Activated naive CD4-positive, alpha-beta T cell treated with anti-CD3 and anti-CD28 coated beads, Interleukin-2, amount 50 U/mL, for 24 hours (primary cell): ENCODE data around the gene IL1B.
A peak's percentile ranks its signal among the peaks of the same experiment; 100 is the strongest.

Experiments
- H3K27ac Mint-ChIP-seq: one replicate; pipeline ENCODE4 v1.8.0; 2021; ENCODE audit warnings: mild to moderate bottlenecking, mixed read lengths
- H3K27me3 Mint-ChIP-seq: one replicate; pipeline ENCODE4 v1.8.0; 2021; ENCODE audit warnings: mixed read lengths
- H3K36me3 Mint-ChIP-seq: one replicate; pipeline ENCODE4 v1.8.0; 2021; ENCODE audit warnings: mixed read lengths
- H3K4me1 Mint-ChIP-seq: one replicate; pipeline ENCODE4 v1.8.0; 2021; ENCODE audit warnings: mixed read lengths
- H3K4me3 Mint-ChIP-seq: one replicate; pipeline ENCODE4 v1.8.0; 2021; ENCODE audit warnings: mild to moderate bottlenecking, mixed read lengths
- H3K9me3 Mint-ChIP-seq: one replicate; pipeline ENCODE4 v1.8.0; 2021; ENCODE audit warnings: mixed read lengths

Gene IL1B

DNA sequence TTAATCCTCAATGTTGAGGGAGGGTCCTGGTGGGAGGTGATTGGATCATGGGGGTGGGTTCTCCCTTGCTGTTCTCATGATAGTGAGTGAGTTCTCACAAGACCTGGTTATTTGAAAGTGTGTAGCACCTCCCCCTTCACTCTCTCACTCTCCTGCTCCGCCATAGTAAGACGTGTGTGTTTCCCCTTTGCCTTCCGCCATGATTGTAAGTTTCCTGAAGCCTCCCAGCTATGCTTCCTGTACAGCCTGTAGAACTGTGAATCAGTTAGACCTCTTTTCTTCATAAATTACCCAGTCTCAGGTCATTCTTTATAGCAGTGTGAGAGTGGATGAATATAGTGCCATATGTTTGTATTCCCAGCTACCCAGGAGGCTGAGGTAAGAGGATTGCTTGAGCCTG lies 9.6 kb downstream of the IL1B start:
- no peaks in the 10 kb centered on the region for H3K9me3 Mint-ChIP-seq
- H3K27me3 Mint-ChIP-seq = peaks cover 4% of the 10 kb centered on the region
- no peaks in the 10 kb centered on the region for H3K36me3 Mint-ChIP-seq
- H3K27ac Mint-ChIP-seq = no peak overlapping the region
- peaks cover 7% of the 10 kb centered on the region for H3K4me1 Mint-ChIP-seq
- H3K4me3 Mint-ChIP-seq = no peak overlapping the region

DNA sequence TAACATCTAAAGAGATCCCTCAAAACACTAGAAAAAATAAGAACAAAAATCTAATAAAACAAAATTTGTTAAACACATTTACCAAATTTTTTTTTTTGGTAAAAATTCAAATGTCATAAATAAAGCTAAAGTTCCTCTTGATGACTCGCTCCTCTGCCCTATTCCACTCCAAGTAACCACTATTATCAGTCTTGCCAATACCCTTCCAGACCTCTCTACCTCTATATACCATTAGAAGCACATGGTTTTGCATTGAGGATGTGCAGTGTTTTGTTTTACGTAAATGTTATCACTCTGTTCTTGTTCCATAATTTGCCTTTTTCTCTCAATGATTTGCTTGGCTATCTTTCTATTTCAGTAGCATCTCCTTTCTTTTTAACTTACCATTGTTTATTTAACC lies 10.9 kb downstream of the IL1B start:
- Mint-ChIP-seq H3K27ac (no peak overlapping the region), H3K36me3 (no peaks in the 10 kb centered on the region), H3K27me3 (peaks cover 2% of the 10 kb centered on the region), H3K4me1 (peaks cover 15% of the 10 kb centered on the region), H3K9me3 (no peaks in the 10 kb centered on the region), H3K4me3 (no peak overlapping the region)

DNA sequence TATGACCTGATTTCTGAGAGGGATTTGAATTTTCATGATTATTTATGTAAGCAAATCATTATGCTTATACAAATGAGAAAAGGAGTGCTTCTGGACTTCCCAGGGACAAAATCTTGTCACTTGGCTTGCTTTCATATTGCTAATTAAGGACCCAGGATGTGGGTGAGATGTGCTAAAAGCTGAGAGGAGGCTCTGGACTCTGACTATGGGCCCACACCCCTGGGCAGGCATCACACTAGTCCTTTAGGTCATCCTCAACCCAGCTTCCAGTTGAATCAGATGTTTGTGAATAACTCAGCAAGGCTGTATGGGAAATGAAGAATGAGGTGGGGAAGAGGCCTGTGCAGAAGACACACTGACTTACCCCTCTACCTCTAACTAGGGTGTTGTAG lies 11.9 kb downstream of the IL1B start:
- H3K9me3 Mint-ChIP-seq = no peaks in the 10 kb centered on the region
- peaks cover 15% of the 10 kb centered on the region for H3K4me1 Mint-ChIP-seq
- no peak overlapping the region for H3K4me3 Mint-ChIP-seq
- H3K36me3 Mint-ChIP-seq = no peaks in the 10 kb centered on the region
- H3K27ac Mint-ChIP-seq = no peak overlapping the region
- H3K27me3 Mint-ChIP-seq = no peaks in the 10 kb centered on the region

DNA sequence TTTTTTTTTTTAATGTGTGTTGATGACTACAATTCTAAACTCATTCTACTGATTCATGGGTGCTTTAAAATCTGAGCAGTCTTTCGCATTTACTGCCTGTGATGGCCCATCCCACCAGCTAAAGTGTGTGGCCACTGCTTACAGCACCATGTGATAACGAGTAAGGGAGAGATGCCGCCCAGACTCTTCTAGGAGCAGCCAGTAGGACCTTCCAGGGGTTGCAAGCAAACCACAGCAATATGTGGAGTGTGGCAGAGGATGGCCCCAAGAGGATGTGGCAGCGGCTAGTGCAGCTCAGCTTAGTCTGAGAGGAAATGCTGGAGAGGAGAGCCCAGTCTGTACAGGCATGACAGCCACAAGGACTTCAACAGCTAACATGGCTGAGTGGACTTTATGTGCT lies 14.9 kb downstream of the IL1B start:
- H3K4me3 Mint-ChIP-seq = no peak overlapping the region
- H3K4me1 Mint-ChIP-seq = peaks cover 15% of the 10 kb centered on the region
- H3K36me3 Mint-ChIP-seq = no peaks in the 10 kb centered on the region
- H3K27me3 Mint-ChIP-seq = no peaks in the 10 kb centered on the region
- no peaks in the 10 kb centered on the region for H3K9me3 Mint-ChIP-seq
- H3K27ac Mint-ChIP-seq = no peak overlapping the region

DNA sequence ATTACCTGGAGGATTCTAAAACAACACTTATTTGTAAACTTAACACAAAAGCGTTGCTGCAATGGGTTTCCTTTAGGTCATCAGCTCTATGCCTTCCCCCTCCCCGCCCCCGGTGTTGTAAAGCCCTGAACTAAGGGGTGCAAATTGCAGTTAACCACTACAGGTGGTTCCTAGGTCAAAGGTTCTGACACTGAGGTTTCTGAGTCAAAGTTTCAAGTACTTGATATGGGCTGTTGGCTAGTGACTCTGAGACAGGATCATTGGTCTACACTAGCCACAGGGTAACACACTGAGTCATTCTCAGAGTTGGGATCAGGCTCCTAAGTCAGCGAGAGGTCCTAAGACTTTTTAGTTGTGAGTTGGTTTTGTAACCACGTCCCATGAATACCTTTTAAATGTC lies 15.4 kb downstream of the IL1B start:
- H3K27ac Mint-ChIP-seq = no peak overlapping the region
- H3K4me1 Mint-ChIP-seq = peaks cover 15% of the 10 kb centered on the region
- no peaks in the 10 kb centered on the region for H3K27me3 Mint-ChIP-seq
- H3K9me3 Mint-ChIP-seq = no peaks in the 10 kb centered on the region
- H3K4me3 Mint-ChIP-seq = no peak overlapping the region
- H3K36me3 Mint-ChIP-seq = no peaks in the 10 kb centered on the region

DNA sequence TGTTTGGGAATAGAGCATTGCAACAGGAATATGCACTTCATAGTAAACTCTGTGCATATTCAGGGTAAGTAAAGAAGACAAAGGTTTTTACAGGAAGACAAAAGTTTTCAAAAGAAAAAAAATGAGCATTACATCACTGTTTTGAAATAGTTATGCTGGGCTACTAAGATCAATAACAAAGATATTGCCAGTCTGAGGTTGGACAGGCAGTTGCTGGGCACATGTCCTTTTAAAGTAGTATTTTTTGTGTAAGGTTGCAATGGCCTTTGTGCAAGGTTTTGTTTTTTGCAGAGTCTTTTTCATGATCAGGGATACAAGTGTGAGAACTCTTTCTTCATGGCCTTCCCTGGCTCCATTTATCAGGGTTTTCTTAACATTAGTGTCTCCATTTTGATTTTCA lies 16.2 kb downstream of the IL1B start:
- H3K27ac Mint-ChIP-seq = no peak overlapping the region
- no peaks in the 10 kb centered on the region for H3K27me3 Mint-ChIP-seq
- H3K9me3 Mint-ChIP-seq = no peaks in the 10 kb centered on the region
- peaks cover 15% of the 10 kb centered on the region for H3K4me1 Mint-ChIP-seq
- no peak overlapping the region for H3K4me3 Mint-ChIP-seq
- no peaks in the 10 kb centered on the region for H3K36me3 Mint-ChIP-seq

DNA sequence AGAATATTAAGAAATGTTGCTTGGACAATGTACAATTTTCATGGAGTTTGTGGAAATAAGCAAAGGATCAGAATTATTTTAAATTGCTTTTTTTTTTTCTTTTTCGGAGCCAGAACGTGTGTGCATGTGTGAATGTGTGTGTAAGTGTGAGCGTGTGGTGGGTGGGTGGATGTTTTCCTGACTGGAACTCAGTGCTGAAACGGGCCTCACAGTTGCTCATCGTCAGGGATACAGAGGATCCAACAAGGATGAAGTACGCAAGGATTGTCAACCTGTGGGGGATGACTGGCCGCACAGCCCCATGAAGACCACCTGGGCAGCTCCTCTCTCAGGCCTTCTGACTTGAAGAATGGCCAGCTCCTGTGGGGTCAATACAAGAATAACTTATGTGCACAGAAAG lies 17.5 kb downstream of the IL1B start:
- H3K9me3 Mint-ChIP-seq = no peaks in the 10 kb centered on the region
- no peaks in the 10 kb centered on the region for H3K27me3 Mint-ChIP-seq

DNA sequence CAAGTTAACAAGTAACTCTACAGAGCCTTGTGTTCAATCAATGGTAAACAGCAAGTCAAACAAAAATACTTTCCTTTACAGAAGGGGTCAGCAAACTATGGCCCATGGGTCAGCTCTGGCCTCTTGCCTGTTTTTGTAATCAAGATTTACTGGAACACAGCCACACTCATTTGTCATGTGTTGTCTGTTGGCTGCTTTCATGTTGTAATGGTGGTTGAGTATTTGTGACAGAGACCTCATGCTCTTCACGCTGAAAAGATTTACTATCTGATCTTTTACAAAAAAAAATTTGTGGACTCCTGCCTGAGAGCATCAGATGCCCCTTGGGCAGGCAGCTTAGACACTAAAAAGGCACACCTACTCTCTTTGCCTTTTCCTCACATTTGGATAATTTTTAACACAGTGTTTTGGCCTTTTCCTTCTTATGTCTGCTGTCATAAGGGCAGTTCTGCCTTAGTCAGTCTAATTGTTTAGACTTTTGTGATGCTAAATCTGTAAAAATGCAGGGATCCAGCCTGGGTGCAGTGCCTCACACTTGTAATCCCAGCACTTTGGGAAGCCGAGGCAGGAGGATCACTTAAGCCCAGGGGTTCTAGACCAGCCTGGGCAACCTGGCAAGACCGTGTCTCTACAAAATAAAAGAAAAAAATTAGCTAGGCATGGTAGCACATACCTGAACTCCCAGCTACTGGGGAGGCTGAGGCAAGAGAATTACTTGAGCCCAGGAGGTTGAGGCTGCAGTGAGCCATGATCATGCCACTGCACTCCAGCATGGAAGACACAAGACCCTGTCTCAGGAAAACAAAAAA lies 18.3 kb downstream of the IL1B start:
- no peak overlapping the region for H3K4me3 Mint-ChIP-seq
- H3K9me3 Mint-ChIP-seq = no peaks in the 10 kb centered on the region
- H3K27me3 Mint-ChIP-seq = no peaks in the 10 kb centered on the region
- no peaks in the 10 kb centered on the region for H3K36me3 Mint-ChIP-seq
- peaks cover 16% of the 10 kb centered on the region for H3K4me1 Mint-ChIP-seq
- no peak overlapping the region for H3K27ac Mint-ChIP-seq

More for the DNA sequence above, 17.5 kb downstream of the IL1B start:
- H3K4me1 Mint-ChIP-seq = peaks cover 15% of the 10 kb centered on the region
- H3K27ac Mint-ChIP-seq = no peak overlapping the region
- no peak overlapping the region for H3K4me3 Mint-ChIP-seq
- no peaks in the 10 kb centered on the region for H3K36me3 Mint-ChIP-seq

DNA sequence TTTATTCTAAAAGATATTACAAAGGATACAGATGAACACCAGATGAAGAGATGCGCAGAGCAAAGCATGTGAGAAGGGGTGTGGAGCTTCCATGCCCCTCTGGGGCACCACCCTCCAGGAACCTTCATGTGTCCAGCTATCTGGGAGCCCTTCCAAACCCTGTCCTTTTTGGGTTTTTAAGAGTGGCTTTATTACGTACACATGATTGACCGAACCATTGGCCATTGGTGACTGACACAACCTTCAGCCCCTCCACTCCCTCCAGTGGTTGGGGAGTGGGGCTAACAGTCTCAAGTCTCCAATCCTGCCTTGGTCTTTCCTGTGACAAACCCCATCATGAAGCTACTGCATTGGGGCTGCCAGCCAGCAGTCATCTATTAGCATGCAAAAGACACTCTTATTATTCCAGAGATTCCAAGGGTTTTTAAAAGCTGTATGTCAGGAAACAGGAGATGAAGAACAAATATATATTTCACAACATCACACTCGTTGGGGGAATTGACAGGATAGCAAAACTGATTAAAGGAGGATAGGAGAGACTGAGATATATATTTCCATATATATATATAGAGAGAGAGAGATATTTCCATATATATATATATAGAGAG lies 19.4 kb downstream of the IL1B start:
- Mint-ChIP-seq H3K27me3 (no peaks in the 10 kb centered on the region), H3K4me1 (peaks cover 21% of the 10 kb centered on the region), H3K9me3 (no peaks in the 10 kb centered on the region), H3K27ac (no peak overlapping the region), H3K4me3 (no peak overlapping the region), H3K36me3 (no peaks in the 10 kb centered on the region)

DNA sequence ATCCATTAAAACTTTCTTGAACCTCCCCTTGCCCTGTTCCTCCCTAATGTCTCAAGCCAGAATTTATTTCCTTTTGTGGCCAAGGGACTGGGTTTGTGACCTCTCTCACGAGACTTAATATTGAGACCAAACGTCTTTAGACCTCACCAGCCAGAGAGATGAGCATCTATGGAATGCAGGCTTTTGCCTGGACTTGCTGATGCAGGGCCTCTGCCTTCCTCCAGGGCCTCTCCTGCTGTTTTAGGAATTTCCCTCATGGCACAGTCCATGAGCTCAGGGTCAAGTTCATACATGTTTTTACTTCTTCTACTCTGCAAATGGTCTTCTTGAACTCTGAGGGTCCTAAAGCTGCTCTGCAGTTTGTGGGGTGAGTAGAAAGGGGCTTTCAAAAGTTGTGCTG lies 22.3 kb downstream of the IL1B start:
- Mint-ChIP-seq H3K27ac (no peak overlapping the region), H3K9me3 (no peaks in the 10 kb centered on the region), H3K4me3 (no peak overlapping the region), H3K4me1 (peaks cover 23% of the 10 kb centered on the region), H3K27me3 (no peaks in the 10 kb centered on the region), H3K36me3 (peaks cover 2% of the 10 kb centered on the region)

DNA sequence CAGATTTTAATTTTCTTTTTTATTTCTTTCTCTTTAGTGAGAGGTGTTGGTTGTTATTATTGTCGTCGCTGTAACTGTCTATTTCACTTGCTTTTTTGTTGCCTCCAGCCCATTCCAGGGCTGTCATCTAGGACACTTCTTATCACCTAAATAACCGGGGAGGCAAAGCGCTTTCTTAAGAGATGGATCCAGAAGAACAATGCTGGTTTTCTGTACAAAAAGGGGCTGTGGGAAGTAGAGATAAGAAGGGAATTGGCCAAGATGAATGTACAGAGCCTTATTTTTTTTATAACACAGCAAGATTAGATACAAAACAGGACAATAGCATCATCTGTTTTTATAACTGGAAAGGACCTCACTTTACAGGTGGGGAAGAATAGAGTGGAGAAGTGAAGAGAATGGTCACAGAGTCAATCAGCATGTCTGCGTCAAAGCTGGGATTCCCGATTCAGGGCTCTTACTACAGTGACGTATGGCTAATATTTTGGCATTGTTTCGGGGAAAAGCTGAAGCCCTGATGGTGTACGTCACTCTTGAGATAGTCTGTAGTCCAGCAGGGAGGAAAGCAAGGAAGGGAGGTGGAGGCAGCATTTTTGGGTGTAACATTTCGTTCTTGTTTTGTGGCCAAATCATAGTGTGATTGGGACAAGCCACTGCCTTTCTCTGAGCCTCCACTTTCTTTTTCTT lies 23.2 kb downstream of the IL1B start:
- Mint-ChIP-seq H3K27me3 (no peaks in the 10 kb centered on the region), H3K27ac (peak overlapping the region; percentile 62), H3K4me3 (no peak overlapping the region), H3K4me1 (peaks cover 23% of the 10 kb centered on the region), H3K36me3 (peaks cover 2% of the 10 kb centered on the region), H3K9me3 (no peaks in the 10 kb centered on the region)

DNA sequence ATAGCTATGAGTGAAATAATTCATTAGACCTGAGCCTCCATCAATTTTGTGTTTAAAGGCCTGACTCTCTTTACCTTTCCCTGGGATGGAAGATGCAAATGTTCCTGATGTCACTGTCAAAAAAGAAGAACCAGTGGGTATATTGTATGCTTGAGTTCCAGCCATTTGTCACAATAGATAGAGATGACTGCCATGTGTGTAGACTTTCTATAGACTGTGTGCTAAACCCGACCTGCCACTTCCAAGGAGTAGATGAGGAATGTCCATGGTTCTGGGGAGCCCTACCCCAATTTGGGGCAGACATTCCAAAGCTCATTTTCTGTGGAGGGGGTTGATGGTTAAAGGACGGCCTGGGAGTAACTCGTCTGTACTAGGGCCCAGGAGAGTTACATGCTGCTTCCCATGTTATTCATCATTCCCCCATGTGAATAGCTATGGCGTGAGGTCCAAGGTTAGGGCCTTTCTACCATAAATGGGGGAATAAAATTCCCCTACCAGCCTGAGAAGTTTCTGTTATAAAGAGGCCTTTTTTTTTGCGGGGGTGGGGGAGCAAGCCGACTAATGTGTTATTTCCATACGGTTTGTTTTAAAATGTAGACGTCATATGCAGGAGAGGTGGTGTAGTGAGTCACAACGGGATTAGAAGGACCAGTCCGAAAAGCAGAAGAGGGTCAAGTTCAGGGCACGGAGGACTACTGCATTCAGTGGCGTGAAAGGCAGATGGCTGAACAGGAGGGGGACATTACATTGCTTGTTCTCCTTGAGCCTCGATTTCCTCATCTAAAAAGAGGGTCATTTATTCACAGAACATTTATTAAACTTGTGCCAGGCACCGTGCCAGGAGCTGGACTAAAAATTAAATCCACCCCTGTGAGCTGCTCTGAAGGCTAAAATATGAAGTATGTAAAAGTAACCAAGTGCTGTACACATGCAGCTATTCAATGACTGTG lies 24.0 kb downstream of the IL1B start:
- Mint-ChIP-seq H3K4me1 (peaks cover 23% of the 10 kb centered on the region), H3K4me3 (peak overlapping the region; percentile 49), H3K9me3 (peaks cover 2% of the 10 kb centered on the region), H3K27ac (peak overlapping the region; percentile 84), H3K36me3 (peaks cover 2% of the 10 kb centered on the region), H3K27me3 (no peaks in the 10 kb centered on the region)

DNA sequence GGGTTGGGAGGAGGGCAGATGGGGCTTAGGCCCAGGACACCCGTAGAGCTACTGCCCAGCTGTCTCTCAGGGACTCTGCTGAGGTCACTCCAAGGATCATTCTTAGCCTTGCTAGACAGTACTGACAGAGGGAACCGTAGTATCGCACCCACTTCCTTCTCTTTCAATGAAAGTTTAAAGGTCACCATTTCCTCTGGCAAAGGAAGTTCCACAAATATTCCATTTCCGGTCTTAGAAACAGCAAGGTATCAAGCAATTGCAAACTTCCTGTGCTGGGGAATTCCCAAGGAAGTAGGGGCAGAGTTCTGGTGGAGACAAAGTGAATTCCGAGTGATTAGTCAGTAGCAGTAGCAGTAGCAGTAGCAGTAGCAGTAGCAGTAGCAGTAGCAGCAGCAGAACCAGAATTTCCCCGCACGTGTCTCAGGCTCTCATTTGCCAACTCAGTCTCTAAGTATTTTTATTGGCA lies 24.7 kb downstream of the IL1B start:
- peak overlapping the region; percentile 84 for H3K27ac Mint-ChIP-seq
- H3K36me3 Mint-ChIP-seq = peaks cover 2% of the 10 kb centered on the region
- H3K9me3 Mint-ChIP-seq = peaks cover 9% of the 10 kb centered on the region
- no peaks in the 10 kb centered on the region for H3K27me3 Mint-ChIP-seq
- peaks cover 23% of the 10 kb centered on the region for H3K4me1 Mint-ChIP-seq
- H3K4me3 Mint-ChIP-seq = peak overlapping the region; percentile 49

DNA sequence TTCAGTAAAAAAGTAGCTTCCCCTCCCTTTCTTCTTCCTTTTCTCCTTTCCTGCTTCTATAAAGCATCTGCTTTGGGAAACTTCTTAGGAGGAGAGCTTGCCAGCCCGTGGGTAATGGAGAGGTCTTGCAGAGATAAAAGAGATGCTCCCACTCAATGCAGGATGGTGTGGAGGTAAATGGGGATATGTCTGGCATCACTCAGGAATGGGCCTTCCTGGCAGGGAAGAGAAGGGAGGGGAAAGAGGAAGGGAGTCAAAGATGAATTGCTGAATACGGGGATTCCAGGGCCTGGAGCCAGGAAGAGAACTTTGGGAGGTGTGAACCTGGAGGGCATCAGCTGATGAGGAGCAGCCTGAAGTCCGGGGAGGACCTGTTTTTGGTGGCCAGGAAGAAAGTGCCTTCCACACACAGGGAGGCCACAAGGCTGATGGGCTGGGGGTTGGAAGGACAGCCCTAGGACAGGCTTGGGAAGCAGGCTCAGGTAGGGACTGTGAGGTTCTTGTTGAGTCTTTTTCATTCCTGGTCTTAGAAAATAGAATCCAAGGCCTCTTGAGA lies 25.2 kb downstream of the IL1B start:
- Mint-ChIP-seq H3K27me3 (no peaks in the 10 kb centered on the region), H3K9me3 (peaks cover 14% of the 10 kb centered on the region), H3K36me3 (peaks cover 2% of the 10 kb centered on the region), H3K4me3 (no peak overlapping the region), H3K4me1 (peaks cover 23% of the 10 kb centered on the region), H3K27ac (peak overlapping the region; percentile 84)

DNA sequence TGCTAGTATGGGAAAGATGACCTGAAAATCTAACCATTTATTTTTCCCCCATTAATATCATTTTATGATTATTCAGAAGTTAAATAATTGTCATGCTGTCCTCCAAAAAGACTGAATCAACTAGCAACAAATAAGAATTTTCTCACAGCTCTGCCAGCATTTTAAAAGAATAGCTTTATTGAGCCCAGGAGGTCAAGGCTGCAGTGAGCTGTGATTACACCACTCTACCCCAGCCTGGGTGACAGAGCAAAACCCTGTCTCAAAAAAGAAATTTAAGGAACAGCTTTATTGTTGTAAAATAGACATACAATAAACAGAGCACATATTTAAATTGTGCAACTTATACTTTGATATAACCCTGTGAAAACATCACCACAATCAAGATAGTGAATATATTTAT lies 27.5 kb downstream of the IL1B start:
- Mint-ChIP-seq H3K36me3 (peaks cover 2% of the 10 kb centered on the region), H3K27me3 (no peaks in the 10 kb centered on the region), H3K4me1 (peaks cover 27% of the 10 kb centered on the region), H3K4me3 (no peak overlapping the region), H3K27ac (no peak overlapping the region), H3K9me3 (peaks cover 14% of the 10 kb centered on the region)
